GM19043 (cell line): ENCODE data around the gene ADCY5.

ENCODE experiments used
- ATAC-seq: cut with Tn5 transposase; IDR thresholded peaks from one replicate; pipeline ENCODE4 v1.9.1; 2021; ENCODE audit warnings: low read depth; ENCODE audit not compliant: unreplicated experiment

The ADCY5 gene

DNA sequence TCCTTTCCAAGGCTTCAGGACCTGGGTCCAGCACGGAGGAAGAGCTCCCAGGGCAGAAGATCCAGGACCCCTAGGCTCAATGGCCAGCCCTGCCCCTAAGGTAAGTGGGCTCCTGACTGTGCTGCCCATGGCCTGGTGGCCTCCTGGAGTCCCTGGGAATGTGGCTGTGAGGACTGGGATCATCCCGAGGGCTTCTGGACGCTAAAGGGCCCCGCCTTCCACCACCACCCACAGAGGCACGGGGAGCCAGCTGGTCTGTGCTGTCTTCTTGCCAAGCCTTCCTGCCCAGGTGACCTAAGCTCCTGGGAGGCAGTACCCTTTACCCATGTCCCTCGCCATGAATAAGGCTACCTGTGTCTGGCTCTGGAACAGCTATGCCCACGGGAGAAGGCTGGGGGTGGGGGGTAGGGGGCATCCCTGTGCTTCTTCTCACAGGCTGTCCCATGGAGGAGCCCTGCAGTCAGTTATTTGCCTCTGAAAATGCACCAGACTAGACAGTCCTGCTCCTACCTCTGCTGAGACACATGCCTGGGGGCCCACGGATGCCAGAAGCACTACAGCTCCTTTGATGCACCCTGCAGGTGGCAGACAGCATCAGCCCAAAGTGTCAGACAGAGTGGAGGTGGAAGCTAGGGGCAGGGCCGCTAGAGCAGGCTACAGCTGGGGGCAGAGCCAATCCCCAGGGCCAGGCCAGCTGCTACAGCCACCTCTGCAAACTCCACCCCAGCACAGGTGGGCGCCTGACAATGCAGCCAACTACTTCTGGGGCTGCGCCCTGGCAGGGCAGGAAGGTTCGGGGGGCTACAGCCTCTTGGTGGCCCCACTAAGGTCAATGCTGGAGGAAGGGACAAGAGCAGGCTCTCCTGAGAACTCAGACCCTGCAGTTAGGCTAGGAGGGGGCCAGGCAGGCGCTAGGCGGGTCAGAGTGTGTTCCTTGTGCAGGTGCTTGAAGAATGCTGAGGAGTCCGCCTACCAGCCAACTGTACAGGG, 156.3 kb downstream of the ADCY5 start:
- no peak for ATAC-seq

DNA sequence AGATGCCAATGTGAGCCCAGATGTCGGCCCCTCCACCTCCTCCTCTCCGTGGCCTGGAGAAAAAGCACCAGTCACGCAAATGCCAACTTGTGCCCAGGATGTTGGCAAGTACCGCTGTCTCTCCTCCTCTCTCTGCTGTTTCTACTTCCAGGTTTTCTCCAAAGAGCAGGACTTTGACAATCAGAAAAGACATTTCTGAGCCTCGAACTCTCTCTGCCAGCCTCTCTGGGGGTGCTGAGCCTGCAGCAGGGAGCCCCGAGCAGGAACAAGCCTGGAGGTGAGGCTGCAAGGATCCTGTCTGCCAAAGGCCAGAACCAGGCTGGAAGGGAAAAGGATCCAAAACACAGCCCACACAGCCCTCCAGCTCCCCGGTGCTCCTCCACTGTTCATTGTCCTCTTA, 157.5 kb downstream of the ADCY5 start:
- ATAC-seq = no peak

DNA sequence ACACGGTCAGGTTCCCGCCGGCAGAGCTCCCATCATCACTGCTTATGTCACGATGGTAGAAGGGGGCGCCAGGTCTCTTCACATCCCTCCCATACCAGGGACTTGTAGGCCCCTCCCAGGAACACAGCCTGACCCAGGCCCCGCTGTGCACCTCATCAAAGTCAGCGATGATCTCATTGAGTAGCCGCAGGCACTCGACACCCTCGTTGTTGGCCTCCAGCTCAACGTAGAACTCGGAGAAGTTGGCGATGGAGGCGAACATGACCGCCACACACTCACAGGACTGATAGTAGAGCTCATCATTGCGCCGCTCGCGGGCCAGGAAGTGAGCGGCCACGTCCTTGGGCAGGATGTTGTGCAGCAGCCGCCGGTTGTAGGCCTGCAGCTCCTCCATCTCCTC, 157.9 kb downstream of the ADCY5 start:
- ATAC-seq = no peak

DNA sequence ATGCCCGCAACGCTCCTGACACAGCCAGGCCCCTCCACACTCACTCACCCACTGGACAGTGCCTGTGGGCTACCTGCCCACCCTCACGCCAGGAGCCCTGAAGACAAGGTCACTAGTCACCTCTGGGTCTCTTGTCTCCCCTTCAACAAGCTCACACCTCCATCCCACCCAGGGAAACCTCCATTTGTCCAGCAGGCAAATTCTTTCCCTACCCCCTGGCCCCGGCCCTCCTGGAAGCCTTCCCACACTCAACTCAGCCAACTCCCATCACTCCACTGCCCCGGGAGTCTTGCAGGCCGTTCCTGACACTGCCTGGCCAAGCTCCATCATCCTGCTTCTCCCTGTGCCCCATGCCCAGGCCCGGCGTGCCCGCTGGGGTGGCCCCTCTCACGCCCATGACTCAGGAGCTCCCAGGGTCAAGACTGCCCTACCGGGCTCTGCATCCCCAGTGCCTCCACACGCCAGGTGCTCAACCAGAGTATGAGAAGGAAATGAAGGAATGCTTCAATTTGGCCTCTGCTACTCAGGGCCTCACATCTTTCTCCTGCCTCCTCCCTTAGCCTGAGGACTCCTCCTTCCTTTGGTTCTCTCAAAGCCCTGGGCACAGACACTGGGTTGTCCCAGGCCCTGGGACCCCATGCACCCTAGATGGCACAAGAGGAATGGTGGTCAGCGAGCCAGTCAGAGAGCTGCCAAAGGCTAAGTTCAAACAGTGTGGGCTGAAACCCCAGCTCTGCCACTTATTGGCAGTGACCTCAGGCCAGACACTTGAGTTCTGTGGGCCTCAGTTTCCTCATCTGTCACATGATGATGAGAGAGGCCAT, 158.6 kb downstream of the ADCY5 start:
- no peak for ATAC-seq

DNA sequence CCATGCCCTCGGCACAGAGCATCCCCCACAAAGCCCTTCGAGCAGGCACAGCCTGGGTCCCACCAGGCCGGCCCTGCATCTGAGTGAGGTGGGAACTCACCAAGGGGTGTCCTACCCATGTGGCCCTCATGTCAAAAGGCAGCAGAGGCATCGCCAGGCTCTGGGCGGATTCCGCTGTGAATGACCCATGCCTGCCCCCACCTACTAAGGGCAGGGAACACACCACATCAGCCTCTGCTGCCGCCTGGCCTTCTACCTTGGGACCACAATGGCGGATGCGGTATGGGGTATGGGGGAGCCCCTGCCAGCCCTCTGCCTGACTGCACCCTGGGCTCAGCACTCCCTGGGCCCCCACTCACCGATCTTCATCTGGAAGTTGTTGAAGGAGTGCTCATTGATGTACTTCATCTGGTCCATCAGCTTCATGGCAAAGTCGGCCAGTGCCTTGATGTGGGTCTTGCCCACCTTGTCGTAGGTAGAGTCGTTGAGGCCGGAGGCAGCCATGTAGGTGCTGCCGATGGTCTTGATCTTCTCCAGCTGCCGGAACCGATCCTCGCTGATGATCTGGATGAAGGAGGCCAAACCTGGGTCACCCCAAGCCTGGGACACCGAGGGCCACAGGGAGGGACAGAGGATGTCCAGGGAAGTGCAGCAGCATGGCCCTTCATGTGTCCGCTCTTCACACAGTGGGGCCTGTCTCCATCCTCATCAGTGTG, 159.3 kb downstream of the ADCY5 start:
- no peak for ATAC-seq

DNA sequence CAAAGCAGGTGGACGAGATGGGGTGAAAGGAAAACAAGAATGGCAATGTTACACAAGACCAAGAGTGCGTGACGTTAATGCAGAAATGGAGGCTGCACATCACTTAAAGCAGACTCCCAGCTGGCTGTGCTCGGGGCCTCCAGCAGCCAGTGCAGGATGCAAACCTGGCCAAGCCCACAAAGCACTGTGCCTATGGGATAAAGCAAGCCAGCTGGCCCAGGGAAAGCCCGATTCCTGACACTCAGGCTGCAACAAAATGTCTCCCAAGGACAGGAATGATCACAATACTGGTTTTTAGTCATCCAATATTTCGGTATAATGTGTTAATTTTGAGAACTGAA, 161.0 kb downstream of the ADCY5 start:
- ATAC-seq = no peak

DNA sequence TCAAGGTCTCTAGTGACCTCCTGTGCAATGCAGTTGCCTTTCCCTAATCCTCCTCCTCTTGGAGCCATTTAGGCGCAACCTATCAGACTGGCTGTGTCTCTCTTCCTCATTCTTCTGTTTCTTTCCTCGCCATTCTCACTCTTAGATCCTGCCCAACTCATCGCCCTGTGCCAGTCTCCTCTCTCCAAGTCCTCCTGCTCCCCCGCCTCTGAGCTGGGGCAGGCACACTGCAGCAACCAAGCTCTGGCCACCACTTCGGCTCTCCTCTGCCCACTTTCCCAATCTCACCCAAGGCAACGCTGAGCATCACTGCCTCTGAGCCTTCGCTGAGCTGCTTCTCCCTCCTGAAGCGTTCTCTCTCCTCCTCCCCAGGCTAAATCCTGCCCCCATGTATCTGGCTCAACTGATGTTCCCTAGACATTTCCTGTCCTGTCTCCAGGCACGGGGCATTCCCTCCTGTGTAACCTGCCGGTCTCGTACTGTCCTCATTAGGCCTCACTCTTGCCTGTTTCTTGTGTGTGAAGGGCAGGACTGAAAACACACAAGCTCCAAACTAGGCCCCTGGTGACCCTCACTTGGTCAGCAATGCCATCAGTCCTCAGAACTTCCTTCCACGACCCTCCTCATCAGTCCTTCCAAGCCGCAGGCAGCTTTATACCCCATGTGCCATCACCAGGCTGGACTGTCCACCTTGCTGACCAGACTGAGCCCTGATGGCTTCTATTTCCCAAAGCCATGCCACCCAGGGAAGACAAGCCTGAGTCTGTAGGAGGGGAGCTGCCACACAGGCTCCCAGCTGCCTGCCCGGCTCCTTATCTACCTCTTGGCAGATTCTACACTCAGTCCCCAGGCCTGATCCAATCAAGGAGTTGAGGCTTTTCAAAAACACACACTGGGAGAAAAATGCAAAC, 161.6 kb downstream of the ADCY5 start:
- no peak for ATAC-seq

DNA sequence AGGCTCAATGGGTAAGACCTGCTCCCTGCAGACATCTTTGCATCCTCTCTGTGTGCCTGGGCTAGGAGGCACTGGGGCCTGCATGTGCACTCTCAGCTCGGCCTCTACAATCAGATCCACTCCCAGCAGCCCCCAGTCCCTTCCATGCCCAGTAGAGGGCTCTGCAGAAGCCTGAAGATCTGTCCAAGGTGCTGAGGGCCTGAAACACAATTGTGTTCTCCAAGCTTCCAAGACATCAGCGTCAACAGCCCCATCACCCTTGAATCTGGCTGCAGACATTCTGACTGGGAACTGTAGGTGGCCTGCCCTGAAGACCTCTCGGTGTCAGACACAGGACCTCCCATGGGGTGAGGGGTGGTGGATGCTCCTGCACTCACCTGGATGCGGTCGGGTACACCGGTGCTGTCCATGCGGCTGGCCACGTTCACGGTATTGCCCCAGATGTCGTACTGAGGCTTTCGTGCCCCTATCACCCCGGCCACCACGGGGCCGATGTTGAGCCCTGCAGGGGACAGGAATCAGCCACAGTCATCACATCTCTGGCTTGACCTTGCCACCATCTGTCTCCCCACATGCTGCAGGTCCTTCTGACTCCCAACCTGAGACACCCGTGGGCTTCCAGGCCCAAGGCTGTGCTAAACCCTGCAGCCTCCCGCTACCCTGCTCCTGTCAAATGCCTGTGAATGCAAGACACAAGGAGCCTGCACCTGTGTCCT, 162.4 kb downstream of the ADCY5 start:
- no peak for ATAC-seq

DNA sequence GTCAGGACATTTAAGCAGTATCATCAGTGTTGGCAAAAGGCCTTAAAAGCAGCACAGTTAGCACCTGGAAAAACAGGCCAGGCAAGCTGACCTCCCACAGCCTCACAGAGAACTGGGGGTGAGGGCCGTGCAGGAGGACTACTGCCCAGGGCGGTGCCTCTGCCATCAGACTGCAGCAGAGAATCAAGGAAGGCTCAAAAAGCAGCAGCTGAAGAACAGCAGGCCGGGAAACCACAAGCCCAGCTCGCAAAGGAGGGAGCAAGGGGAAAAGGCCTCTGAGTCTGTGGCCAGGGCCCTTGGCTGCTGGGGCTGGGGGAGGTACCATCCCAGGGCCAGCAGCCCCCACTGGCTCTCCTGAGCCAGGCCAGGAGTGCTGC, 163.0 kb downstream of the ADCY5 start:
- ATAC-seq = no peak

DNA sequence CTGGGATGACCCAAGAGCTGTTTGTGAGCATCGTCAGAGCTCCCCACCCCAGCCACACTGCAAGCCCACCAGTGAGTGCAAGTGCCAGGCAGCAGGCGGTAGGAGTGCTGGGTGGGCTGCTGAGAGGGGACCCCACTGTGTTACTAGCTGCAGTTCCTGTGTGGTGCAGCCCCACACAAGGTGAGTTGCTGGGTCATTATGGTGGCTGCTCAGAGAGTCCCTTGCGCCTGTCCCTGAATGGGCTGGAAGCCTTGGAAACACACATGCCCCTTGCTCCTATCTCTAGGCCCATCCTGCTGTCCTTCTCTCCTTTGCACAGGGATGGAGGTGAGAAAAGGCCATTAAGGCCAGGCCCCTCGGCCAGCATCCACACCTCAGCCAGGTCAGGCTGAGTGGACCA, 163.4 kb downstream of the ADCY5 start:
- no peak for ATAC-seq

DNA sequence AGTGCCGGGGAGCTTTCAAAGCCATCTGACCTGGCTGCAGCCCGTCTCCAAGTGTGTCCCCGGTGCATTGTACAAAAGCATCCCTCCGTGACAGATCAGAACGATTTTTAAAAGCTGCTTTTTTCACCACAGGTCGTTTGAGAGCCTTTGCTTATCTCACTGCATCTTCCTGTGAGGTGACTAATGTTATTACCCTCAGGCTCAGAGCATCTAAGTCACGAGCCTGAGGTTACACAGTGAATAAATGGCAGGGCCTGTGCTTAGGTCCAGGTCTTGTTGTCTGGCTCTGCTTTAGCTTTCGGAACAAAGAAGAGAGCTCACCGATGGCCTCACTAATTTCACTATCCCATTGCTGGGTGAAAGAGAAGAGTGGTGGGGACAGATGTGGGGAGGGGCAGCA, 163.8 kb downstream of the ADCY5 start:
- no peak for ATAC-seq

DNA sequence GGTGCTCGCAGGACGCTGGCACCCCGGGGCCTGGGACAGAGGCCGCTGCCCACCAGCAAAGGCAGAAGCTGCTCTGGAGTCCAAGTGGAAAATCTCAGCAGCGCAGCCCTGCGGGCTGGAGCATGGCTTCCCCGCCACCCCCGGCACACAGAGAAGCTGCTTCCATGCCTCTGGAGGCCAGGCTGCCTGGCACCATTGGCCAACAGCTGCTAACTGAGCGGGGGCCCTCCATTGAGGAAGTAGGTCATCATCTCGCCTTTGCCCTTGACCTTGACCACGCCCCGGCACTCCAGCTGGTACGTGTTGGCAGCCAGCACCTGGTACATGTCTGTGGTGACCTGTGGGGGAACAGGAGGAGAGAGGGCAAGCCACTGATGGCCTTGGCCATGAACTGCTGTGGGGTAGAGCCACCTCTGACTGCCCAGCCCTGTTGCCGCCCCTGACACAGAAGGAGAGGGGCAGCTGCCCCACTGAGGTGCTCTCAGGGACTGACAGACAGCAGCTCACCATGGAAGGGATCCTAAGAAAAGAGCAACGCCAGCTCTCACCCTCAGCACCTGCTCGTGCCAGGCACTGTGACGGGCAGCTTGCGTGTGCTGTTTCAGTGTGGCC, 164.4 kb downstream of the ADCY5 start:
- no peak for ATAC-seq

DNA sequence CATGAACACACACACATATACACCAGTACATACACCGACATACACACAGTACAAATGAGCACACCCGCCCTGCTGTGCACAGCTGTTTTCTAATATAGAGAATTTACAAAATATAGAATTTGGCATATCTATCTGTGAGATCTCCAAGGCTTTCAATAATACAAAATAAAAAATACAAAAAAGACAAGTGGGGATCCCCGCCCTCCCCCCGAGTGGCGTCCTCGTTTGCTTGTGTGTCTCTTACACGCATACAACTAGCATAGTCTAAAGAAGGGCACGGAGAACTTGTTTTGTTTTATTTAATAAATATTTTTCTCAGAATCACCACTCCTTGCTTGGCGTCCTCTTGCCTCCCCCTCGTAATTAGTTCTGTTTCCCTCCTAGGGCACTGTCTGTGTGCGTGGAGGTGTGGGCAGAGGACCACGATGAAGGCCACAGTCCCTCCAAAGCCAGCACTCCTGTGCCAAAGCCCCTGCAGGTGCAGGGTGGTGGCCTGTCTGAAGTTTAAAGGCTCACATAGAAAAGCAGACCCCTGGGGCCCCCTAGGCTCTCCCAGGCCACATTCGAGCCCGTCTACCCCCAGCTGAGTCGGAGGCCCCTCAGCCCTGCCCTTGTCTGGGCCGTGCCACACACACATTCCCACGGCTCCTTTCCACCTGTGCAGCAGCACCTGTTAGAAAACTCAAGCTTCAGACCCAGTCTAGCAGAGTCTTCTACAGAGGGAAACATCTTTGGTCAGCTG, 165.1 kb downstream of the ADCY5 start:
- ATAC-seq = no peak

DNA sequence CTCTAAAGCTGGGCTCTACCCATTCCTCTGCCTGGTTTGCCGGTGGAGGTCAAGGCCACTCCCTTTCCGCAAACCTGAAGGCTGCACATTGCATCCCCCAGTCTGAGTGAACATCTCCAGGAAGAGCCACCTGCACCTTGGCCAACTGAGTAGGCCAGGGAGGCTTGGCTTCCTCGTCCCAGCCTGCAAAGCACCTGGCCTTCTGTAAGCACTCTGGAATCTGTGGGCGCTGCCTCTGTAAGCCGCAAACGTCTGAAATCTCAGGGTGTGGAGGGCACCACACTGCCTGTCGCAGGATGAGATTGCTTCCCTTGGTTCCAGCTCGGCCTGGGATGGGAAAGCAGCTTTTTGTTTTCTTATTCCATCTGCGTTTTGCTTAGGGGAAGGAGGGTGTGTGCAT, 165.8 kb downstream of the ADCY5 start:
- ATAC-seq = no peak

DNA sequence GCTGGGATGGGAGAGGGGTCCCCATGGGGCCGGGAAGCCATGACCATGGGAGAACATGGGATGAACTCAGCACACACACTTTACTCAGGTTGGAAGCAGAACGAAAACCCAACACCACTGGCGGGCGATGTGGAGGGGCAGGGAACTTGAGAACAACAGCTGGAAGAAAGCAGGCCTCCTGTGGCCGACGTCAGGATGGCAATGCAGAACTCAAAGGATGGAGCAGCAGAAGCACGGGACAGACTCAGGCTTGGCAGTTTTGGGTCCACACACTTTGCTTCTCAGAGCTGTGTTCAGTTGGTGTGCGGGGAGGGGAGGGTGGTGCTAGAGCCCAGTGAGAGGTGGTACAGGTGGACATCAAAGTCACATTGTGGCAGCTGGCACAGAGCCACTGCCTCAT, 166.4 kb downstream of the ADCY5 start:
- ATAC-seq = no peak

DNA sequence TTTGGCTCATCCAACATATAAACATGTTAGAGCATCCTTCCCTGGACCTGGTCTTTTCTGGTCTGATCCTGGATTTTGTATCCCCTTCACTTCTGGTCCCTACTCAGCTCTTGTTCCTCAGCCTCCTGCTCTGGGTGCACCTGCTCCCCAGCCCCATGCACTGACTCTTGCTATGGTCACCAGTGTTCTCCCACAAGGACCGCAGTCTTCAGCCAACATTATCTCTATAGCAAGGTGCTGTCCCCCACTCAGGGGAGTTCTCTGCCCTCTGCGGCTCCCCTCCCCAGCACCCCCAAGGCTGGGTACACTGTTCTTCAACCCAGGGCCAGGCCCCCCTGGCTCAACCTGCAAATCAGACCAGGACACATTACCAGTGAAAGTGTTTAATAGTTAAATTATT, 167.0 kb downstream of the ADCY5 start:
- ATAC-seq = no peak

DNA sequence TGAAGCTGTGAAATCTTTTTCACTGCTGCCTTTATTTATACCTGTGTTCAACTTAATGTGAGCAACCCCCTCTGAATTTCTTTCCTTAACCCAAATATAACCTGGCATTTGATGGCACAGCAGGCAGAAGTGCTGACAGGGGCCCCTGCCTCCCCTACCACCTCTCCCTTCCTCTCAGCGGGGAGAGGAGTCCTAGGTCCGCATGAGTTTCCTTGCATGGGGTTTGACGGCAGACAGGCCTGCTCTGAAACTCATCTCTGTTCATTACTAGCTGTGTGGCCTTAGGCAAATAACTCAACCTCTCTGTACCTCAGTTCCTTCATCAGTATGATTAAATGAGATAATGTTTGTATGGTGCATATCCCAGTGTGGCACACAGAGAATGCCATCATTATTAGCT, 167.5 kb downstream of the ADCY5 start:
- ATAC-seq = no peak

DNA sequence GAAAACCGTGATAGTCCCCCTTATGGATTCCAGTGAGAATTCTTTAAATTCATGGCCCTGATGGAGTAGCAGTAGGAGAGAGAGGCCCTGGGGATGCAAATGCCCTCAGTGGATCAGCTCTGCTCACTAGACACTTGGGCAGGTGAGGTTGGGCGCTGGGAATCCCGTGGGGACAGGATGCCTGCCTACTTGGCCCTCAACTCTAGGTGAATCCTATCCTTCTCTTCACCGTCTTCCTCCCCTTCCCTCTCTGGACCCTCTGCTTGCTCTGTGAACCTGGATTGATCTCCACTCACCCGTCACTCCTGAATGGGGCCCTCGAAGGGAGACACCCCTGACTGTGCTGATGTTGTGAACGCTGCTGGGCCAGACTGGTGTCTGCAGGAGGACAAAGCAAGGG, 169.8 kb downstream of the ADCY5 start:
- no peak for ATAC-seq
